Kidney capillary endothelial cell (primary cell): Measurements from ENCODE around the gene ASTN2.
"Not testable (repeated sequence)": the region's sequence is repeated elsewhere in the genome, so short reads cannot be mapped to it uniquely, and the experiment has no call there.

Experiments used
- DNase-seq: peaks from one replicate; pipeline ENCODE4 v3.0.0-alpha.2; 2018; ENCODE audit warnings: low spot score

Gene ASTN2

DNA sequence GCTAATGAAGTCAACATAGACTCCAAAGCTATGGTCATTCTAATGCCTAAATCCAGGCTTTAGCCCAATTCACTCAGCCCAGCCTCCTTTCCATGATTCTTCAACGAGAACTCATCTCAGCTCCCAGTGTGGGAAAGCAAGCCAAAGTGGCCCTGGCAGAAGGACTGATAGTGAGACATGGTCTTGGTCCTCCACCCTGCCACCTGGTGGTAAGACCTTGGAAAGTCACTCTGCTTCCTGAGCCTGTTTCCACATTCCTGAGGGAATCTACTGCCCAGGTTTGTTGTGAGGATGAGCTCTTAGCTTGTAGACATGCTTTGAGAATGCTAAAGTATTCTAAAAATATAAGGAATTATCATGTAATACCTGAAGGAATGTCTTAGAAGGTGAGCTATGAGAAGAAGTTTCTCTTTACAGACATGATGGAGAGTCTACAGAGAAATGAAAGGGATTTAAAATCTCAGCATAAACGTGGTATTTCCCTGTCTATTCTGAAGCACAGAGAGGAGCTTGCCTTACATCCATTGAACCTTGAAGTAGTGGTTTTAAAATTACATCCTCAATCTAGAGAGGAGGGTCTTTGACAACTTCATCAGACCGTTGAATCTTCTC is 554.2 kb downstream of the ASTN2 start:
- DNase-seq = peak; percentile 46

DNA sequence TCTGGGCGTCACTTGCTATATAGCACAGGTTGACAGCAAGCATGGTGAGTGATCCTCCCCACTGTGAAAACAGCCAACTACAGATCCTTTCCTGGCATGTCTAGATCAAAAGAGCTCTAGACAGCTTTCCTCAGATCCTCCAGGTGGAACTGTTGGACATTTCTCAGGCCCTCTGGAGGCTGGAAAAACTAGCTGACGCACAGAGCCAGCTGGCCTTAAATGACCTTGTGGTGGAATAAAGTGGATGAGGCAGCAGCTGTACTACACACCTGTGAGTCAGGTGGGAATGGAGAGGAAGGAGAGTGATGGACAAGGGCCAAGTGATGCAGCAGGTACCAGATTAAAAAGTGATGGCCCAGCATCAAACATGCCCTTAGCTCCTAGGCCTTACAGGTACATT is 555.1 kb downstream of the ASTN2 start:
- no peak for DNase-seq

DNA sequence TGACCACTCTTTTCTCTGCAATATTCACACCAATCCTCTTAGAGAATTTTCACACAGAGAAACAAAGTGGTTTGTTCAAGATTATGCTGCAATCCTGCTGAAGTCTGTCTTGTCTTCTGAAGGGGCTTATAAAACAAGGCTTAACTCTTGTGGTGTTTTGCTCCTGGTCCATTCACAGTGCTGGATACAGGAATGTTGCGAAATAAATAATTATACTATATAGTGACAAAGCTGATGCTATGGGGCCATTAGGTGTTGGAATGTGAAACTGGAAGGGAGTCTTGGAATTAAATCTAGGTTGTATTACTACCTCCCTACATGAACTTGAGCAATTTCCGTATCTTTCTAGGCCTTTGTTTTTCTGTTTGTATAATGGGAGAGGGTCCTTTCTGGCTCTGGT is 557.5 kb downstream of the ASTN2 start:
- DNase-seq = no peak

DNA sequence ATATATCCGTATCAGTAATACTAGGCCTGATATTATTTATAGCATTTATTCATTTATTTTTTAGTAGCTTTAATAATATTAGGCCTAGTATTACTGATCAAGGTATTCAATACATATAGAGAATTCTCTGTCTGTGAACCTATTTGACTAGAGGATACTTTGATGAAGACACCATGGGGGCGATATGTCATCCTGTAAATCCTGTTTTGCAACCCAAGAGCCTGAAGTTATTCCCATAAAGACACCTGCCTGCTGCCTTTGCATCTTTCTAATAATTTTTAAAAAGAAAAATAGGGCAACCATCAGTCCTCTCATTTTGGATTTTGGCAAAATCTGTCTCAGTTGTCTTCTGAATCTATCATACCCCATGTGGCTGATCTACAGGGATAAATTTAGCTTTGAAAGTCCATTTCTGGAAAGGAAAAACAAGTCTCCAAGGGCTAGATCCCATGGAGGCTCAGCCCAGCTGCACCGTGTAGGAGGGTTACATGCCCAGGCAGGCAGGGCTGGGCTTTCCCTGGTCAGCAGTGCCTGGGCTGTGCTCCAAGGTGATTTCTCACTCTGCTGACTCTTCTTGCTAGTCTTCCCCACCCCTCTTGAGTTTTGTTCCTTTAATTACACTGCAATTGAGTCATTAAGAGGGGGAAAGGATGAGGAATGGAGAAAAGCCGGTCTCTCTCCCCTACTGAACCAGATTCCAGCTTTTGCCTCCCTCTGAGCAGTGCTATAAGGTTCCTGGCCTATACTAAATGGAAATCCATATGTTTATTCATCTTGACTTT is 558.8 kb downstream of the ASTN2 start:
- DNase-seq = no peak

DNA sequence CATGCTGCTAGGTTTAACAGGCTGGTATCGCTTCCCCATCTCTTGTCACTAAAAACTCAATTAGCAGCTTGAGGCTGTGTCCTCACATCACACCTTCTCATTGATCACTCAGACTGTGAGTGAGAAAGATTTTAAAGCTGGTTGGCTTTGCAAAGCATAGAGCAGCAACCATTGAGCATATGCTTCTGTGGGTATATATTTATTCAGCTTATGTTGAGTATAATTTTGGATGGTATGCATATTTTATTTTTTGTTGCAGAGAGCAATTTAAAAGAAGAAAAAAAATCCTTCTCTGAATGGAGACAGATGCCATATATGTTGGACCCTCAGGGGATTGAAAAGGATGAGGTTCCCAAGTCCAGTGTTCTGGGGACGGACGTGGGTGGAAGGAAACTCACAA is 565.1 kb downstream of the ASTN2 start:
- no peak for DNase-seq

DNA sequence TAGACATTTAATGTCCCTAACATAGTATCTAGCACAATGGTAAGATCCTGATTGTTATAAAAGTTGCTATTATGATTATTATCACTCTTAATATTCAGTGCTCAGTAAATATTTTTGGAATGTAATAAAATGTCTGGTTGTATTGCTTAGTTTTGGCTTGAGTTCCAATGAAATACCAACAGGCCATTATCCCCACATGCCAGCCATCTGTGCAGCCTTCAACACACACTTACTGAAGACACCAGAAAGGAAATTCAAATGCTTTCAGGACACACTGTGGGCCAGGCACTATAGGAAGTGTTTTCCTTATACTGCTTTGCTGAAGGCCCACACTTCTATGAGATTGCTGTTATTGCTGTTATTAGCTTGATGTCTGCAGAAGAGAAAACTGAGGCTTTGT is 570.2 kb downstream of the ASTN2 start:
- no peak for DNase-seq

DNA sequence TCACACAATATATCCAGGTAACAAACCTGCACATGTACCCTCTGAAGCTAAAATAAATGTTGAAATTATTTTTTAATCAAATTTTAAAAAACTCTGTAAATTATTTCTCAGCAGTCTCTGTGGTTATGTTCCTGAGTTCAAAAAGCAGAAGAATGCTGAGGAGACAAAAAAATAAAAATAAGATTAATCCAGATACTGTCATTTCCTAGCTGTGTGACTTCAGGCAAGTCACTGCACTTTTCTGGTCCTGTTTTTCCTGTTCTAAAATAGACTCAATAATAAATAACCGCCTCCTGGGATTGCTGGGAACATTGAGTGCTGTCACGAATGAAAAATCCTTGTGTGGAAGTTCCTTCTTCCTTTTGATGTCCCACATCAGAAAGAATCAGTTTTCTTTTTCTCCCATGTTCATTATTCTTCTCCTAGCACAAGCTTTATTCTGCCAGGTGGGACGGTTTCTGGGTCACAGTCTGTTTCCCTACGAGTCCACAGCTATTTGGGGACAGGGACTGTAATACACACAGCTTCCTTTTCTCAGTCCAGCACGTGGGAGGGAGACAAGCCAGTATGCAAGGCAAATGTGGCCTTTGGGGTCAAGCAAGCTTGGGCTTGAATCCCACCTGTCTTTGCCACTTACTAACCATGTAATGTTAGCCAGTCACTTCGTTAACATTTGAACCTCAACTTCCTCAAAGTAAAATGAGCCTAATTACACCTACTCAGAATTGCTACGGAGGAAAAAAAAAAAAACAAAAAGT is 570.8 kb downstream of the ASTN2 start:
- no peak for DNase-seq

DNA sequence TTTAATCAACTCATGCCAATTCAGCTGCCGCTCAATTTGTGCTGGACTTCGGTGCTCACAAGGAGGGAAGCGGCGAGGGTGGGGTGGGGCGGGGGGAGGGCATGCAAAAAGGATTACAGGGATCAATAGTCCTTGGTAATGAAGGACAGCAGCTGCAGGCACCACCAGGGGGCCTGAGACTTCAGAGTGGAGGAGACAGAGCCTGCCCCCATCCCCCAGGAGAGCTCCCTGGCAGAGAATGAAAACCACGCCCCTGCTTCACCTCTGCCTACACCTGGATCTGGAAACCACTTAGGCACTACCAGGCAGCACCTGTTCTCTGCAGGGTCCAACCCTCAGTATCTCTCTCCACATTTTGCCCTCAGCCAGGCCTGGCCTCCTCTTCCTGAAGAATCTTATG is 572.2 kb downstream of the ASTN2 start:
- DNase-seq = no peak

DNA sequence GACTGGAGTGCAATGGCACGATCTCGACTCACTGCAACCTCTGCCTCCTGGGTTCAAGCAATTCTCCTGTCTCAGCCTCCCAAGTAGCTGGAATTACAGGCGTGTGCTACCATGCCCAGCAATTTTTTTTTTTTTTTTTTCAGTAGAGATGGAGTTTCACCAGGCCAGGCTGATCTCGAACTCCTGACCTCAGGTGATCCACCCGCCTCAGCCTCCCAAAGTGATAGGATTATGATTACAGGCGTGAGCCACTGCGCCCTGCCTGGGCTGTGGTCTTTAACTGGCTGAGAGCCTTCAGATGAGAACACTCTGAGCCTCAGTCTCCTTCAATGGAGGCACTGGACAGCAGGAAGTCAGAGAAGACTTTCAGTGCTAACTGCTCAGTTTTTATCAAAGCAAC is 576.4 kb downstream of the ASTN2 start:
- DNase-seq = not testable (repeated sequence)

DNA sequence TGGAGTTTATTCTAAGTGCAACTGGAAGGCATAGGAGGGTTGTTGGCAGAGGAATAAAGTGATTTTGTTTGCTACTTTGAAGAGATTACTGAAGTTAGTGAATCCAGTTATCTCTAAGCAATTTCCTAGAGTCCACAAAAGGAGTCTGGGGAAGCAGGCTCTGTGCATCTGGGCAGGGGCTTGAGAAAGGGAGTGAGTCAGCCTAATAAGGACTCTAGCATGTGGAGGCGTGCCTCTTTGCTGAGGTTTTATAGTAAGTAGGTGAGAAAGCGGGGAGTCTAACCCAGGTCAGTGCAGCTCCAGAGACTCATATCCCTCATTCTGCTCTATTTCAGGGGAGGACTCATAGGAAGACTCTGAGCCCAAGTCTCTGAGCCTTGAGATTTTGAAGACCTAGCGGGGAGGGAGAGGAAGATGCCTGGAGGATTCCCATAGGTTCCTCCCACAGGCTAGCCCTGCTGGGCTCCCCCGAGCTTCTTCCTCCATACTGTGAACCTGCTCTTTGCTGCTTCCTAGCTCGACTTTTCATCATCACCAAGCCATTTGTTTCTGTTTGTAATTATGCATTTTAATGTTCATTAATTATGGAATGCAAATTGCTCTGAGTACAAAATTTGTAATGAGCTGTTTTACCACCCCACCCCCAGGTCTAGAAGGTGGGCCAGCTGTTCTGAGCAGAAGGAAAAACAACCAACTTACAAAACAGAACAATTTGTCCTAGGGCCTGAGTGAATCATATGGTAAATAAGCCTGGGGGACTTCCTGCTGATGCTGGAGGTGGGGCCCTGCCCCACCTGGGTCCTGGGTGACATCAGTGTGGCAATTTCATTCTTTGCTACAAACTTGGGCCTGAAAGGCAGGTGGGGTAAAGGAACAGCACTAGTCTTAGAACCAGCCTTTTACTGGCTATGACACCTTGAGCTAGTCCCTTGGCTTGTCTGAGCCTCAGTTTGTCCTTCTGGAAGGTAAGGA is 577.6 kb downstream of the ASTN2 start:
- DNase-seq = no peak

DNA sequence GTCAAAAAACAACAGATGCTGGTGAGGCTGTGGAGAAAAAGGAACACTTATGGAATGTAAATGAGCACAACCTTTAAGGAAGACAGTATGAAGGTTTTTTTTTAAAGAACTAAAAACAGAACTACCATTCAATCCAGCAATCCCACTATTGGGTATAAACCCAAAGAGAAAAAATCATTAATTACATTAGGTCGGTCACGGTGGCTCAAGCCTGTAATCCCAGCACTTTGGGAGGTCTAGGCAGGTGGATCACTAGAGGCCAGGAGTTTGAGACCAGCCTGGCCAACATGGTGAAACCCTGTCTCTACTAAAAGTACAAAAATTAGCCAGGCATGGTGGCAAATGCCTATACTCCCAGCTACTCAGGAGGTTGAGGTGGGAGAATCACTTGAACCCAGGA is 584.5 kb downstream of the ASTN2 start:
- DNase-seq = not testable (repeated sequence)

DNA sequence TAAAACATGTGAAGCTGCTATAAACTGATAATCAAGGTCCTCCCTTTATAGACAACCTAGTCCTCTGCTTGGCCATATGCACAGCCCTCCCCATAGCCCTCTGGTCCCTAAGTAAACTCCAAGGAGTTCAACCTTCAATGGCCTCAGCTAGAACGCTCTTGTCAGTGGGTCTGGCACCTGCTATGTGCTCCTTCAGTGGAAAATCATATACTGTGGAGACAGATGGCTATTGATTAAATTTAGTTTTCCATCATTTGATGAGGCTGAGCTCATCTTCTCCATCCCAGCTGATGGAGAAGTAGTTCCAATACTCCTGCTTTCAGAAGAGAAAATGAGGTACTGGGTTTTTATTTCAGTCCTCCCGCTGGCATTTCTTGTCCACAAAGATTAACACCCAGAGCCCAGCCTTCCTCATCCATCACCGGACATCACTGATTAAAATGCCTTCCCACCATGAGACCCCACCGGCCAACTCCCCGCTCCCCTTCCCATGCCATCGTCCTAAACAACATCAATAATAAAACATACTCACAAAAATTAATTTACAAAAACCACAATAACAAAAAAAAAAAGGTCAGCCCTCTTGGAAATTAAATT is 593.1 kb downstream of the ASTN2 start:
- DNase-seq = no peak

DNA sequence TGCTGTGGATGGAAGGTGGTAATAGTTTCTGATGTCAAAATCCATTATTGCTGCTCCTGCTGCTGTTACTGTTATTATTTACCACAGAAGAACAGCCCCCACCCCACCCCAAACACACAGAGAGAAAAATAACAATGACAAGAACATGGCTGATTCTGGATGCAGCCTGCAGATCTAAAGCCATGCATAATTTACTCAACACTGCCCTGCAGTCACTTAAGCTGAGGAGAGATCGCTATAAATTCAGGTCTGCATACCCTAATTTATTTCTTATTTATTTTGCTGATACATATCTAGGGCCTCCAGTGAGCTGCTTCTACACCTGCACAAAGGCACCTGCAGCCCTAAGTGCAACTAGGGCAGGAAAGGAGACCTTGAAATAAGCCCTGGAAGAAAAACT is 595.7 kb downstream of the ASTN2 start:
- no peak for DNase-seq

DNA sequence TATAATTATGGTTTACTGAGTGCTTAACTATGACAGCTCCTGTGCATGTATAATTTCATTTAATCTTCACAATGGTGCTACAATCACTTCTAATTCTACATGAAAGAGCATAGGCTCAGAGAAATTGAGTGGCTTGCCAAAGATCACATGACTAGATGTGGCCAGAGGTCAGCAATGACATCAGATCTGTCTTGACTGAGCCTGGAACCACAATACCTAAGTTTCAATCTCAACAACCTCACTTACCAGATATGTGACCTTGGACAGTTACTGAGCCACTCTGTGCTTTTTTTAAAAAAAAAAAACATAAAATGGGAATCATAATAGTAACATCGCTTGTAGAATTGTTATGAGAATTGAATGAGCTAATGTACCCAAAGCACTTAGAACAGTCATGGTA is 597.1 kb downstream of the ASTN2 start:
- DNase-seq = no peak

DNA sequence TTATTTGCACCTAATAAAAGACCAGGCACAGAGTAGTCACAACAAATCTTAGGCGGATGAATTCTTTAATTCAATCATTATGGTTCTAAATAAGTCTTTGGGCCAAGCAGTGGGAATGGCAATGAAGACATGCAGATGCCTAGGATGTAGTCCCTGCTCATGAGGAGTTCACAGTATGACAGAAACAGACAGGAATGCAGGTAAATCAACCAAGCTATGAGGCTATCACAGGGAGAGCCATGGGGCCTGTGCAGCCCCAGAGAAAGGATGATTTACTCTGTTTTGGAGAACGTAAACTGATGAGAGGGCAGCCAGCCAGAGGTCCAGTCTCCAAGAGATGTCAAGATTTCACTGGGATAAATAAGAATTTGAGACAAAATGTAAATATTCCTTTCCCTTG is 598.4 kb downstream of the ASTN2 start:
- DNase-seq = no peak

DNA sequence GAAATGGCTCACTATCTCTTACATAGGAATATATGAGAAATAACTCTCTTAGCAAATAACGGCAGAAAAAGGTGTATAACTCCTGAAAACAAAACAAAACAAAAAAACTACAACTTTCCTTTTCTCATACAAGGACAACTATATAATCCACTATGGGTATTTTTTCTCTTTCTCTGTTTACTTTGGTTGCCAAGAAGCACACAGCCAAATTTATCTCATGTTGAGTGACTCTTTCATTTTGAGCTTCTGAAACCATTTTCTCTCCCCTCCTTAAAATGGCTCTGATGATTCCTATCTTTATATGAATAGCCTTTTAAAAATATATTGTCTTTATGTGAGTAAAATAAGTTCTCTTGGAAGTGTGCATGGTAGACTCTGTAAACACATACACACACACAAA is 599.0 kb downstream of the ASTN2 start:
- no peak for DNase-seq

DNA sequence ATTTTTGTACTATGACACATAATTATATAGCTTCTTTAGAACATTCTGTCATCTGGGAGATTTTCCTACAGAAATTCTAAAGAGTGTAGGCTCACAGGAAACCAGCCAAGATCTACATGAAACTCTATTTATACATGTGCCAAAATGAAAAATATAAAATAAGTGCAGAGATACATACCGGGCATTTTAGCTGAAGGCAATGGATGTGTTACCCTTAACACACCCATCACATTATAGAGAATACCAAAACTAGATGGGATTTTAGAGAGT is 601.9 kb downstream of the ASTN2 start:
- no peak for DNase-seq

DNA sequence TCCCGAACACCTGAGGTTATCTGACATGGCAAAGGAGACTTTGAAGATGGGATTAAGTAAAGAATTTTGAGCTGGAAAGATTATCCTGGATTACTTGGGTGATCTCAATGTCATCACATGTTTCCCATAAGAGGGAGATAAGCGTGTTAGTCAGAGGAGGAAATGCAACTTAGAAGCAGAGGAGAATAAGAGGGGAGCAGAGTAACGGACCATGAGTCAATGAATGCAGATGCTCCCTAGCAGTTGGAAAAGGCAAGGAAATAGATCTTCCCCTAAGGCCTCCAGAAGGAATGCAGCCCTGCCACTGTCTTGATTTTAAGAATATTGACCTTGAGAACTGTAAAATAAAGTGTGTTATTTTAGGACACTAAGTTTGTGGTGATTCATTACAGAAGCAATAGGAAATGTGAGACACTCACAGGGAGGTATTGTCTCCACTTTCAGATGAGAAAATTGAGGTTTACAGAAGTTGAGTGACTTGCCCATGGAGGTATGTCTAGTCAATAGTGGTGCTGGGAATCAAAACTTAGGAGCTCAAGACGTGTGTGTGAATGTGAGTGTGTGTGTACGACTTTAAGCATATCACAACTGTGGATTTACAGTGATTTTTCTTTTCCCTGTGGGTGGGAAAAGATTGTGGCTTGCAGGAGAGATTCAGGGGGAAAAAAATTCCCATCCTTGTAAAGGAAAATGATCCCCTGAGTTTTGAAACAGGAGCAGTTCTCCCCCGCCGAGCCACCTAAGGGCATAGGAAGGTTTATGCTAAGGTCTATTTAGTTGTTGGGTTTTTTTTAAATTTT is 602.4 kb downstream of the ASTN2 start:
- peak; percentile 5 for DNase-seq

DNA sequence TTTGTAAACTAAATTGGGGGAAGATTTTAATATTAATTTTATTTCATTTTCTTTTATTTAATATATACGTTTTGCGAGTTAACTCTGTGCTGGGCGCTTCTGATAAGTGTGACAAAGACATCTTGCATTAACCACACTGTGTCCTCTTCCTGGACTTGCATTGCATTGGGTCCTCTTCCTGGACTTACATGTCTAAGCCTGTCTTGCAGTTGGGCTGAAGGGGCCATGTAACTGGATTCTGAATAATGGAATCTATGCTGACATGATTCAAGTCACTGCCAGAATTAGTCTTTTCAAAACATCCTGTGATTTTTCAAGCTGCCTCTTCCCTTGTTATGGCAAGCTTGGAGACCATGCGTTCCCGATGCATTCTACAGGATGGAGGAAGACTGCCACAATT is 605.2 kb downstream of the ASTN2 start:
- DNase-seq = no peak

DNA sequence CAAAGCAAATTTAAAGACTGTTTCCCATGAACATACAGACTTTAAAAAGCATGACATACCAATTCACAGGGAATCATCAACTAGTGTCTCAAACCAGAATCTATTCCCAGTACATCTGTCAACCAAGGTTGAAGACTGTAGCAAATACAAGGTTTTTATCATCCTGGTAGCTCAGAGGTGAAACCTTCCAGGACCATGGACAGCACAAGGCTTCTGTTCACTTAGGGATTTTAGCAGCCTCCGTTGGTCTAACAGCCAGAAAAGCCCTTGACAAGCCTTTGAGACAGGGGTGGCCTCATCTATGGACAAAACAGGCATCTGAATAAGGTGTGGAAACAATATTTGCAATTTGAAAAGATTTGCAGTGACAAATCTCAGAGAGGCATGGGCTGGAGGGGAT is 608.8 kb downstream of the ASTN2 start:
- DNase-seq = no peak

DNA sequence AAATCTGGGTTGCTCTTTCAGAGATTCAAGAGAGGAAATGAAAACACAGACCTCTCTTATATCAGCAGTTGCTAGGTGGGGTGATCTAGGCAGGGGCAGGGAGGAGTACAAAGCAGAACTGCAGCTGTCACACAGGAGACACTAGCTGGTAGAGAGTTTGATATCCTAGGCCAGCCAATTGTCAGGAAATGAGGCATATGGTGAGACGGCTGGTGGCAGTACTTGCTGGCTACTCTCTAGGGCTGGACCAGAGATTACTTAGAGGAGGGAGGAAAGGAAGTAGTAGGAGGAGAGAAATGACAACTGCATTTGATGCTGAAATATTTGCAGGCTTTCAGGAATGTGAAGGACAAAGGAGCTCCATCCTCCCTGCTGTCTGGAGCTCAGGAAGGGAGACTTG is 614.0 kb downstream of the ASTN2 start:
- DNase-seq = no peak
